K562 (cell line): ENCODE data around the gene RETREG2.

ENCODE experiments used
- CREB1 ChIP-seq, 2 experiments: sonication (generic) in 1 of 2; formaldehyde crosslinking in 1 of 2; IDR thresholded peaks; 2 replicates each; pipeline versions ENCODE4 v1.6.1 to v1.8.0; 2012 to 2022; ENCODE audit warnings: inconsistent platforms in 1 of 2, mild to moderate bottlenecking in 1 of 2, missing genetic modification reagents in 1 of 2, moderate library complexity in 1 of 2
- FOS ChIP-seq: IDR thresholded peaks from 3 replicates; pipeline ENCODE4 v1.6.1; 2011; ENCODE audit not compliant: insufficient read length; ENCODE audit errors: extremely low read depth
- KDM4B ChIP-seq, 2 experiments: fragments of 450-650 bp in 1 of 2; sonication (generic) in 1 of 2; IDR thresholded peaks; 2 replicates each; pipeline ENCODE4 v1.6.1; 2016 to 2017; ENCODE audit warnings: borderline replicate concordance in 2 of 2, antibody characterized with exemption in 1 of 2, low read depth in 1 of 2, mild to moderate bottlenecking in 1 of 2
- POLR2A ChIP-seq: fragments of 450-650 bp; conservative IDR thresholded peaks from 2 replicates; pipeline ENCODE4 v1.6.1; 2016
- SIN3A ChIP-seq, 2 experiments: fragments of 150-350 bp in 1 of 2; IDR thresholded peaks; 2 replicates each; pipeline ENCODE4 v1.6.1; 2011 to 2016; ENCODE audit warnings: borderline replicate concordance in 2 of 2, low read depth in 2 of 2, low read length in 2 of 2, mild to moderate bottlenecking in 2 of 2, moderate library complexity in 2 of 2; ENCODE audit not compliant: control insufficient read depth in 1 of 2
- STAT5A ChIP-seq: IDR thresholded peaks from 2 replicates; pipeline ENCODE4 v1.6.1; 2012; ENCODE audit warnings: low read length, inconsistent platforms, borderline replicate concordance
- TAF1 ChIP-seq: IDR thresholded peaks from 2 replicates; pipeline ENCODE4 v1.6.1; 2011; ENCODE audit warnings: mild to moderate bottlenecking, low read length, moderate library complexity; ENCODE audit not compliant: insufficient read depth, control insufficient read depth, severe bottlenecking; ENCODE audit errors: extremely low read depth
- ZSCAN32 ChIP-seq: fragments of 450-650 bp; formaldehyde crosslinking; IDR thresholded peaks from 2 replicates; pipeline ENCODE4 v1.4.0; 2020; ENCODE audit warnings: mild to moderate bottlenecking, moderate library complexity
- TF ChIP-seq, protein P1 (sequence below), 2 experiments: fragments of 450-650 bp; IDR thresholded peaks; 2 replicates each; pipeline ENCODE4 v1.6.1; 2016; ENCODE audit warnings: mild to moderate bottlenecking in 2 of 2, borderline replicate concordance in 1 of 2, low read depth in 1 of 2, moderate library complexity in 1 of 2

DNA sequence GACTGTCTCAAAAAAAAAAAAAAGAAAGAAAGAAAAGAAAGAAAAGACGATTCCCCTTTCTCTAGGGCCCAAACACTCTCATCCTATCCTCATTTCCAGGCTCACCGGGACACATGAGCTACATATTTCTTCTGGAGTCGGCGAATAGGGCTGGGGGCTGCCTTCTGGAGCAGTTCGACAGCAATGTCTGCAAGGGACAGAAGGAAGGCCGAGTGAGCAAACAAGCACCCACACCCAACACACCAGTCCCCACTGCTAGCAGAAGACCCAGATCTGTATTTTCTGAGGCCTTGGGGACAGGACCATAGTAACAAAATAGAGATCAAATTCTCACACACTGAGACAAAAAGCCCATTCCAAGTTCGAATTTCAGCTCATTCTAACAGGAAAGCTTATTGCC, 2.6 kb upstream of the RETREG2 start:
- TF ChIP-seq TAF1, result no peak
- TF ChIP-seq POLR2A, result no peak
- TF ChIP-seq SIN3A (IDR thresholded peaks at IDR 0.05; ENCODE audit: borderline replicate concordance in 2 of 2, control insufficient read depth in 1 of 2, low read depth in 2 of 2, low read length in 2 of 2), result no peak
- no peak for TF ChIP-seq STAT5A
- no peak for TF ChIP-seq CREB1 (IDR thresholded peaks at IDR 0.05)
- TF ChIP-seq CREB1 (CRISPR knock-in tag; IDR thresholded peaks at IDR 0.05), result no peak
- TF ChIP-seq ZSCAN32 (CRISPR knock-in tag), result no peak
- TF ChIP-seq KDM4B (IDR thresholded peaks at IDR 0.05; ENCODE audit: borderline replicate concordance in 2 of 2, low read depth in 1 of 2), result no peak
- TF ChIP-seq, protein P1, sequence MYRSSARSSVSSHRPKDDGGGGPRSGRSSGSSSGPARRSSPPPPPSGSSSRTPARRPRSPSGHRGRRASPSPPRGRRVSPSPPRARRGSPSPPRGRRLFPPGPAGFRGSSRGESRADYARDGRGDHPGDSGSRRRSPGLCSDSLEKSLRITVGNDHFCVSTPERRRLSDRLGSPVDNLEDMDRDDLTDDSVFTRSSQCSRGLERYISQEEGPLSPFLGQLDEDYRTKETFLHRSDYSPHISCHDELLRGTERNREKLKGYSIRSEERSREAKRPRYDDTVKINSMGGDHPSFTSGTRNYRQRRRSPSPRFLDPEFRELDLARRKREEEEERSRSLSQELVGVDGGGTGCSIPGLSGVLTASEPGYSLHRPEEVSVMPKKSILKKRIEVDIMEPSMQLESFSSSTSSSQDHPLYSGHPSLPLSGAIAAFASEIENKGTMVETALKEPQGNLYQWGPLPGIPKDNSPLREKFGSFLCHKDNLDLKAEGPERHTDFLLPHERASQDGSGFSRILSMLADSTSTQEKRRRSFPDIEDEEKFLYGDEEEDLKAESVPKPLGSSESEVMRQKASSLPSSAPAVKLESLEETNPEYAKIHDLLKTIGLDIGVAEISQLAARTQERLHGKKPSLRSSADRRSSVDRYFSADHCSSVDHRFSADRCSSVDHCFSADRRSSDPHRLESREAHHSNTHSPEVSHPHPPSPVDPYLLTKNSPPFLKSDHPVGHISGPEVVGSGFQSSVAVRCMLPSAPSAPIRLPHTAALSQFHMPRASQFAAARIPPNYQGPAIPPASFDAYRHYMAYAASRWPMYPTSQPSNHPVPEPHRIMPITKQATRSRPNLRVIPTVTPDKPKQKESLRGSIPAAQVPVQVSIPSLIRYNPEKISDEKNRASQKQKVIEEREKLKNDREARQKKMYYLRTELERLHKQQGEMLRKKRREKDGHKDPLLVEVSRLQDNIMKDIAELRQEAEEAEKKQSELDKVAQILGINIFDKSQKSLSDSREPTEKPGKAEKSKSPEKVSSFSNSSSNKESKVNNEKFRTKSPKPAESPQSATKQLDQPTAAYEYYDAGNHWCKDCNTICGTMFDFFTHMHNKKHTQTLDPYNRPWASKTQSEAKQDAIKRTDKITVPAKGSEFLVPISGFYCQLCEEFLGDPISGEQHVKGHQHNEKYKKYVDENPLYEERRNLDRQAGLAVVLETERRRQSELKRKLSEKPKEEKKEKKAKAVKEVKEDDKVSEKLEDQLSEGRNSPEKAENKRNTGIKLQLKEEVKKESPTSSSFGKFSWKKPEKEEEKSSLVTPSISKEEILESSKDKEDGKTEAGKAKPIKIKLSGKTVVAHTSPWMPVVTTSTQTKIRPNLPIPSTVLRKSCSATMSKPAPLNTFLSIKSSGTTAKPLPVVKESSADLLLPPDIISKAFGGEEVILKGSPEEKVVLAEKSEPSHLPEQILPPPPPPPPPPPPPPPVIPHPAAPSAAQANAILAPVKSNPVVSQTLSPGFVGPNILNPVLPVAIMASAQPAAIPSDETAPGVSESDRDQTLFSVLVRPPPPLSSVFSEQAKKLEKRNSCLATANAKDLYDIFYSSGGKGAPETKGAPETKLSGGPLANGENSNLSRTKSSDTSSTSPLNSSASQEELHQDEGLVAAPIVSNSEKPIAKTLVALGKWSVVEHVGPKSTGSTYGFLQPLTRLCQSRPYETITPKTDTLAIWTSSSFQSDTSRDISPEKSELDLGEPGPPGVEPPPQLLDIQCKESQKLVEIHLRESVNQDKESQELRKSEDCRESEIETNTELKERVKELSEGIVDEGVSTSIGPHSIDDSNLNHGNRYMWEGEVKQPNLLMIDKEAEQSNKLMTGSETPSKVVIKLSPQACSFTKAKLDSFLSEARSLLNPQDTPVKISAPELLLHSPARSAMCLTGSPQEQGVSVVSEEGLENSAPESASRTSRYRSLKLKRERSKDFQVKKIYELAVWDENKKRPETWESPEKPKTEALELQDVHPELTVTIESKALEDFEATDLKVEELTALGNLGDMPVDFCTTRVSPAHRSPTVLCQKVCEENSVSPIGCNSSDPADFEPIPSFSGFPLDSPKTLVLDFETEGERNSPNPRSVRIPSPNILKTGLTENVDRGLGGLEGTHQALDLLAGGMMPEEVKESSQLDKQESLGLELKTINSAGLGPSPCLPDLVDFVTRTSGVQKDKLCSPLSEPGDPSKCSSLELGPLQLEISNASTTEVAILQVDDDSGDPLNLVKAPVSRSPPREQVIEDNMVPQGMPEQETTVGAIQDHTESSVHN (IDR thresholded peaks at IDR 0.05; ENCODE audit: borderline replicate concordance in 1 of 2, low read depth in 1 of 2), result no peak
- TF ChIP-seq FOS, result no peak
